SU-DHL-6 (cell line): ENCODE measurements around the gene AKNA.

ENCODE experiments used
- CTCF ChIP-seq: fragments of 200-600 bp; sonication (generic); IDR thresholded peaks from one replicate; pipeline ENCODE4 v1.5.1; 2017; ENCODE audit warnings: antibody characterized with exemption, mild to moderate bottlenecking, low read length, moderate library complexity; ENCODE audit not compliant: insufficient read depth, poor library complexity, severe bottlenecking
- EZH2phosphoT487 ChIP-seq: fragments of 200-600 bp; sonication (generic), shearing (Covaris generic); conservative IDR thresholded peaks from 2 replicates; pipeline ENCODE4 v1.6.1; 2018; ENCODE audit warnings: mild to moderate bottlenecking, antibody characterized with exemption, low read length, moderate library complexity, mixed read lengths

GRCh38 chr9:114387680-114388356 is at the start of gene AKNA:
- TF ChIP-seq CTCF (no peak), EZH2phosphoT487 (no peak)
